Left lung (tissue), 10 donors: ENCODE data around the gene MT2A. TPM values are rescaled to one million over a fixed set of nuclear protein-coding genes. Genes with fewer than 3 reads are reported as not detected.

Experiments
- ATAC-seq: fragments of 200-7000 bp; cut with Tn5 transposase; one replicate; pipeline ENCODE4 v1.9.1; 2020; ENCODE audit warnings: moderate library complexity
- DNase-seq, 4 donors: peaks; one replicate each; pipeline ENCODE4 v3.0.0-alpha.2; 2013 to 2020
- H3K27ac ChIP-seq, 2 donors: fragments of 200-600 bp; sonication (generic) in 1 of 2; one replicate each; pipeline versions ENCODE4 v1.5.0 to v1.8.0; 2020 to 2021
- H3K27me3 ChIP-seq, 2 donors: fragments of 200-600 bp; sonication (generic) in 1 of 2; one replicate each; pipeline versions ENCODE4 v1.5.0 to v1.8.0; 2020 to 2021
- H3K36me3 ChIP-seq, 2 donors: fragments of 200-600 bp; sonication (generic) in 1 of 2; one replicate each; pipeline versions ENCODE4 v1.5.0 to v1.8.0; 2020 to 2021
- H3K4me1 ChIP-seq, 2 donors: fragments of 200-600 bp; one replicate each; pipeline ENCODE4 v1.8.0; 2021
- H3K4me3 ChIP-seq, 2 donors: fragments of 200-600 bp; sonication (generic) in 1 of 2; one replicate each; pipeline versions ENCODE4 v1.5.0 to v1.8.0; 2020 to 2021; ENCODE audit warnings: mild to moderate bottlenecking in 1 of 2
- H3K9me3 ChIP-seq, 2 donors: fragments of 200-600 bp; sonication (generic) in 1 of 2; one replicate each; pipeline versions ENCODE4 v1.5.0 to v1.8.0; 2020 to 2021
- CTCF ChIP-seq, 2 donors: fragments of 200-600 bp; sonication (generic) in 1 of 2; IDR thresholded peaks; one replicate each; pipeline versions ENCODE4 v1.5.0 to v1.8.0; 2021; ENCODE audit warnings: antibody characterized with exemption in 2 of 2
- intact Hi-C, 2 donors: fragments of 100-400 bp; cut with DNase I; formaldehyde crosslinking; loops; one replicate each; pipeline versions ENCODE4 v1.11.2 to v1.14.2; 2022
- polyA plus RNA-seq, 6 donors: library from polyadenylated mRNA; unstranded; fragments of 120-200 nt; gene quantifications; one replicate each; pipeline ENCODE4 v1.2.1, GENCODE V29; 2013; ENCODE audit not compliant: insufficient read length in 6 of 6
- total RNA-seq, 2 donors: library from RNA; stranded (reverse); fragmentation: NEBNext Ultra II Directional; extraction: Animal tissue kit (Norgen Biotek cat#: 25700); gene quantifications; one replicate each; pipeline ENCODE4 v1.2.1, GENCODE V29; 2021
- donor health status: DM: no; HTN: yes; CAD: no.
- donor health status: DM: no; HTN: no; CAD: no.

MT2A gene
- total and polyA plus RNA-seq, 8 donors: 27.1 to 425 (median 47.9) TPM

GRCh38 chr16:56608876-56609462 lies 585 bp downstream of the MT2A start:
- intact Hi-C loops: no loop called here
- Histone ChIP-seq H3K27ac (peak overlapping the region; percentile 87 to 93), H3K27me3 (no peaks in the 10 kb centered on the region), H3K36me3 (no peaks in the 10 kb centered on the region), H3K4me1 (peaks cover 30 to 58% of the 10 kb centered on the region in 2 donors), H3K4me3 (peak overlapping the region; percentile 46 to 77), H3K9me3 (no peaks in the 10 kb centered on the region)
- peak; percentile 1 for ATAC-seq
- DNase-seq: no peak
- no peak for TF ChIP-seq CTCF (IDR thresholded peaks at IDR 0.05)

GRCh38 chr16:56609463-56609921 lies 1.1 kb downstream of the MT2A start:
- Histone ChIP-seq H3K4me3 (peak overlapping the region; percentile 46 to 77), H3K4me1 (peaks cover 30 to 58% of the 10 kb centered on the region in 2 donors), H3K36me3 (no peaks in the 10 kb centered on the region), H3K27me3 (no peaks in the 10 kb centered on the region), H3K9me3 (no peaks in the 10 kb centered on the region), H3K27ac (peak overlapping the region; percentile 87 to 93)
- DNase-seq (peak in 3 of 4 donors; percentile 80 to 89 (median 89)), ATAC-seq (peak; percentile 27)
- no peak for TF ChIP-seq CTCF (IDR thresholded peaks at IDR 0.05)
- intact Hi-C loops: no loop called here

- peak overlapping the region; percentile 46 to 77 for H3K4me3 ChIP-seq
- TF ChIP-seq CTCF (IDR thresholded peaks at IDR 0.05): no peak
- DNase-seq: peak in 1 of 4 donors; percentile 73
- no peaks in the 10 kb centered on the region for H3K27me3 ChIP-seq
- no peaks in the 10 kb centered on the region for H3K36me3 ChIP-seq
- peaks cover 30 to 56% of the 10 kb centered on the region in 2 donors for H3K4me1 ChIP-seq
- intact Hi-C loops: no loop called here
- peak overlapping the region; percentile 87 to 93 for H3K27ac ChIP-seq
- no peaks in the 10 kb centered on the region for H3K9me3 ChIP-seq
- ATAC-seq: peak; percentile 3
Measured at GRCh38 chr16:56610017-56610608, 1.7 kb downstream of the MT2A start.

GRCh38 chr16:56610609-56611111 lies 2.3 kb downstream of the MT2A start:
- no peaks in the 10 kb centered on the region for H3K27me3 ChIP-seq
- no peak for TF ChIP-seq CTCF (IDR thresholded peaks at IDR 0.05)
- H3K4me3 ChIP-seq: peak overlapping the region in 1 of 2 donors; percentile 77
- ATAC-seq: no peak
- H3K36me3 ChIP-seq: no peaks in the 10 kb centered on the region
- no peaks in the 10 kb centered on the region for H3K9me3 ChIP-seq
- intact Hi-C loops: no loop called here
- peaks cover 30 to 51% of the 10 kb centered on the region in 2 donors for H3K4me1 ChIP-seq
- DNase-seq: no peak
- H3K27ac ChIP-seq: peak overlapping the region; percentile 87 to 93

GRCh38 chr16:56611281-56611833 lies 3.0 kb downstream of the MT2A start:
- Histone ChIP-seq H3K9me3 (no peaks in the 10 kb centered on the region), H3K4me1 (peaks cover 24 to 44% of the 10 kb centered on the region in 2 donors), H3K4me3 (no peak overlapping the region), H3K36me3 (no peaks in the 10 kb centered on the region), H3K27me3 (no peaks in the 10 kb centered on the region), H3K27ac (peak overlapping the region; percentile 87 to 93)
- no peak for ATAC-seq
- TF ChIP-seq CTCF (IDR thresholded peaks at IDR 0.05): no peak
- intact Hi-C loops: no loop called here
- no peak for DNase-seq
